Vagina (tissue), 2 donors: ENCODE data around the gene DYNC1I1.

Experiments used
- CTCF ChIP-seq, 3 experiments: fragments of 450-650 bp in 2 of 3; fragments of 200-600 bp in 1 of 3; sonication (generic) in 1 of 3; IDR thresholded peaks; one replicate each; pipeline ENCODE4 v1.5.1; 2017 to 2019; ENCODE audit warnings: antibody characterized with exemption in 3 of 3, mild to moderate bottlenecking in 2 of 3, moderate library complexity in 2 of 3
- POLR2A ChIP-seq, 2 donors: fragments of 450-650 bp; IDR thresholded peaks; one replicate each; pipeline ENCODE4 v1.6.1; 2017; ENCODE audit warnings: antibody characterized with exemption in 2 of 2, mild to moderate bottlenecking in 2 of 2, moderate library complexity in 2 of 2

DNA sequence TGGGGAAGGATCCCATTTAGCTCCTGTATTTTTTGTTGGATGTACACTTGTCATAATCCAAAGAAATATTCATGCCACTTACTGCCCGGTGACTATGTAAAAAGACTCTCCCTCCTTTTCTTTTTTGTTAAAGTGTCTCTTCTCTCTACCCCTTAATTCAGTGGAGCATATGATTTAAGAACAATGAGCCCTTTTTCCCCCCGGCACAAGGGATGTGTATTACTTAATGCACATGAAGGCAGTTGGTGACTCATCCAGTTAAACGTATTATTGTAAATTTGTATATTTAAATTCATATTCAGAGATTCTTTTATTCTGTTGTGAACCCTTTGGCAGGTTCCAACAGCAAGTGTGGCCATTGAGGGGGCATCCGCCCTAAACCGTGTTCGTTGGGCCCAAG lies 307.7 kb downstream of the DYNC1I1 start:
- no peak for TF ChIP-seq POLR2A (IDR thresholded peaks at IDR 0.05)
- no peak for TF ChIP-seq CTCF (IDR thresholded peaks at IDR 0.05)
